ENCODE data around the gene PLCXD1. TPM values are rescaled to one million over a fixed set of nuclear protein-coding genes. Genes with fewer than 3 reads are reported as not detected.
"Not testable (repeated sequence)": the region's sequence is repeated elsewhere in the genome, so short reads cannot be mapped to it uniquely, and the experiment has no call there.

Gene PLCXD1
- total RNA-seq, 2 experiments from 2014 or later, result 57.3 to 61.2 TPM

GRCh38 chrX:347351-348117 lies 66.4 kb downstream of the PLCXD1 start:
- POLR2A ChIA-PET, result no interaction called here
- Mint-ChIP-seq H3K27me3 (no peaks in the 10 kb centered on the region), H3K36me3 (peaks cover 11% of the 10 kb centered on the region), H3K4me1 (no peaks in the 10 kb centered on the region), H3K9me3 (no peaks in the 10 kb centered on the region), H3K27ac (no peak overlapping the region), H3K4me3 (no peak overlapping the region)
- DNase-seq (no peak), ATAC-seq (ENCODE audit: low read depth) (no peak)

- no peak for ATAC-seq (ENCODE audit: low read depth)
- H3K36me3 Mint-ChIP-seq, result peaks cover 11% of the 10 kb centered on the region
- no peak overlapping the region for H3K27ac Mint-ChIP-seq
- H3K27me3 Mint-ChIP-seq, result no peaks in the 10 kb centered on the region
- H3K4me1 Mint-ChIP-seq, result no peaks in the 10 kb centered on the region
- no peak overlapping the region for H3K4me3 Mint-ChIP-seq
- H3K9me3 Mint-ChIP-seq, result no peaks in the 10 kb centered on the region
- POLR2A ChIA-PET, result no interaction called here
- DNase-seq, result no peak
Observed at GRCh38 chrX:348461-349117, 67.4 kb downstream of the PLCXD1 start.

- peaks cover 11% of the 10 kb centered on the region for H3K36me3 Mint-ChIP-seq
- POLR2A ChIA-PET, result no interaction called here
- H3K9me3 Mint-ChIP-seq, result no peaks in the 10 kb centered on the region
- ATAC-seq (ENCODE audit: low read depth) (no peak), DNase-seq (no peak)
- no peak overlapping the region for H3K4me3 Mint-ChIP-seq
- no peaks in the 10 kb centered on the region for H3K27me3 Mint-ChIP-seq
- H3K4me1 Mint-ChIP-seq, result no peaks in the 10 kb centered on the region
- H3K27ac Mint-ChIP-seq, result no peak overlapping the region
Observed at GRCh38 chrX:349196-349595, 68.0 kb downstream of the PLCXD1 start.

- POLR2A ChIA-PET, result no interaction called here
- H3K4me3 Mint-ChIP-seq, result no peak overlapping the region
- DNase-seq (no peak), ATAC-seq (ENCODE audit: low read depth) (no peak)
- H3K9me3 Mint-ChIP-seq, result no peaks in the 10 kb centered on the region
- H3K27me3 Mint-ChIP-seq, result no peaks in the 10 kb centered on the region
- no peak overlapping the region for H3K27ac Mint-ChIP-seq
- H3K36me3 Mint-ChIP-seq, result peaks cover 10% of the 10 kb centered on the region
- H3K4me1 Mint-ChIP-seq, result no peaks in the 10 kb centered on the region
Observed at GRCh38 chrX:349702-350101, 68.5 kb downstream of the PLCXD1 start.

GRCh38 chrX:350148-350533 lies 69.0 kb downstream of the PLCXD1 start:
- Mint-ChIP-seq H3K4me3 (no peak overlapping the region), H3K27ac (no peak overlapping the region), H3K36me3 (peaks cover 8% of the 10 kb centered on the region), H3K4me1 (peaks cover 1% of the 10 kb centered on the region), H3K27me3 (no peaks in the 10 kb centered on the region), H3K9me3 (no peaks in the 10 kb centered on the region)
- DNase-seq (no peak), ATAC-seq (ENCODE audit: low read depth) (no peak)
- POLR2A ChIA-PET, result no interaction called here

GRCh38 chrX:350534-351323 lies 69.5 kb downstream of the PLCXD1 start:
- ATAC-seq (ENCODE audit: low read depth), result no peak
- peaks cover 10% of the 10 kb centered on the region for H3K36me3 Mint-ChIP-seq
- no peaks in the 10 kb centered on the region for H3K27me3 Mint-ChIP-seq
- POLR2A ChIA-PET, result no interaction called here
- H3K4me1 Mint-ChIP-seq, result peaks cover 1% of the 10 kb centered on the region
- no peak overlapping the region for H3K27ac Mint-ChIP-seq
- no peaks in the 10 kb centered on the region for H3K9me3 Mint-ChIP-seq
- no peak for DNase-seq
- no peak overlapping the region for H3K4me3 Mint-ChIP-seq

- H3K4me3 Mint-ChIP-seq; DNase-seq; ATAC-seq (ENCODE audit: low read depth); H3K9me3 Mint-ChIP-seq; POLR2A ChIA-PET; H3K27ac Mint-ChIP-seq; H3K27me3 Mint-ChIP-seq; H3K4me1 Mint-ChIP-seq: not testable (repeated sequence)
- H3K36me3 Mint-ChIP-seq, result peaks cover 13% of the 10 kb centered on the region
Observed at GRCh38 chrX:351324-351641, 70.1 kb downstream of the PLCXD1 start.

GRCh38 chrX:351736-352135 lies 70.6 kb downstream of the PLCXD1 start:
- Mint-ChIP-seq H3K4me1 (peaks cover 6% of the 10 kb centered on the region), H3K36me3 (peaks cover 17% of the 10 kb centered on the region), H3K27me3 (no peaks in the 10 kb centered on the region), H3K9me3 (peaks cover 2% of the 10 kb centered on the region), H3K4me3 (no peak overlapping the region), H3K27ac (no peak overlapping the region)
- POLR2A ChIA-PET, result no interaction called here
- no peak for DNase-seq
- no peak for ATAC-seq (ENCODE audit: low read depth)

GRCh38 chrX:352181-352580 lies 71.0 kb downstream of the PLCXD1 start:
- Mint-ChIP-seq H3K4me1 (peaks cover 10% of the 10 kb centered on the region), H3K36me3 (peaks cover 20% of the 10 kb centered on the region), H3K27me3 (no peaks in the 10 kb centered on the region), H3K4me3 (no peak overlapping the region), H3K9me3 (peaks cover 2% of the 10 kb centered on the region), H3K27ac (no peak overlapping the region)
- no peak for ATAC-seq (ENCODE audit: low read depth)
- POLR2A ChIA-PET, result no interaction called here
- DNase-seq, result no peak

GRCh38 chrX:352582-353314 lies 71.6 kb downstream of the PLCXD1 start:
- Mint-ChIP-seq H3K27ac (peak overlapping the region; percentile 33), H3K36me3 (peaks cover 24% of the 10 kb centered on the region)
- DNase-seq, result no peak

More at GRCh38 chrX:352582-353314, 71.6 kb downstream of the PLCXD1 start:
- POLR2A ChIA-PET, result no interaction called here
- Mint-ChIP-seq H3K4me3 (no peak overlapping the region), H3K27me3 (no peaks in the 10 kb centered on the region), H3K4me1 (peaks cover 16% of the 10 kb centered on the region), H3K9me3 (peaks cover 2% of the 10 kb centered on the region)
- no peak for ATAC-seq (ENCODE audit: low read depth)

Other genes with a start within 250 kb of the PLCXD1 start
- 10 to 100 TPM; 63.1 to 64.5 TPM for gene GTPBP6, start 37.4 kb downstream of the PLCXD1 start, total RNA-seq
- 10 to 100 TPM; 40.3 to 40.7 TPM for gene PPP2R3B, start 105.5 kb downstream of the PLCXD1 start, total RNA-seq